T-helper 17 cell (primary cell): ENCODE measurements around the gene RPS16. TPM values are rescaled to one million over a fixed set of nuclear protein-coding genes. Genes with fewer than 3 reads are reported as not detected.

Source experiments
- ATAC-seq: fragments of 150-1000 bp; cut with Tn5 transposase; 2 replicates; pipeline ENCODE4 v1.10.0; 2021; ENCODE audit warnings: mild to moderate bottlenecking, moderate library complexity
- DNase-seq, 3 donors: peaks; one replicate each; pipeline versions ENCODE4 v3.0.0 to v3.0.0-alpha.2; 2020 to 2021
- H3K9me3 ChIP-seq: one replicate; pipeline ENCODE4 v1.7.0; 2013; ENCODE audit warnings: low read length, mild to moderate bottlenecking; ENCODE audit not compliant: control insufficient read depth, poor library complexity, severe bottlenecking
- H3K27ac Mint-ChIP-seq: one replicate; pipeline ENCODE4 v1.8.0; 2022; ENCODE audit warnings: mild to moderate bottlenecking, moderate library complexity, mixed read lengths
- H3K27me3 Mint-ChIP-seq: one replicate; pipeline ENCODE4 v1.8.0; 2022; ENCODE audit warnings: mixed read lengths
- H3K36me3 Mint-ChIP-seq: one replicate; pipeline ENCODE4 v1.8.0; 2022; ENCODE audit warnings: low read depth, mixed read lengths
- H3K4me1 Mint-ChIP-seq: one replicate; pipeline ENCODE4 v1.8.0; 2022; ENCODE audit warnings: mild to moderate bottlenecking, mixed read lengths
- H3K4me3 Mint-ChIP-seq: one replicate; pipeline ENCODE4 v1.8.0; 2022; ENCODE audit warnings: mild to moderate bottlenecking, moderate library complexity, mixed read lengths
- total RNA-seq, 4 donors: library from RNA in 2 of 4; stranded (reverse) in 2 of 4; gene quantifications; one replicate each; pipeline ENCODE4 v1.2.3 and lab custom pipeline; 2022 to 2026

RPS16 gene
- total RNA-seq, 2 donors from 2014 or later: 3,790 to 3,904 TPM

GRCh38 chr19:39403331-39404312, 32.1 kb downstream of the RPS16 start:
- no peaks in the 10 kb centered on the region for H3K27me3 Mint-ChIP-seq
- DNase-seq (peak; percentile 96 to 98 (median 97)), ATAC-seq (peak; percentile 52)
- H3K4me1 Mint-ChIP-seq: peaks cover 51% of the 10 kb centered on the region
- no peaks in the 10 kb centered on the region for H3K9me3 ChIP-seq
- peaks cover 12% of the 10 kb centered on the region for H3K36me3 Mint-ChIP-seq
- peak overlapping the region; percentile 99 for H3K27ac Mint-ChIP-seq
- H3K4me3 Mint-ChIP-seq: peak overlapping the region; percentile 89

GRCh38 chr19:39402346-39403300, 33.1 kb downstream of the RPS16 start:
- Mint-ChIP-seq H3K27ac (peak overlapping the region; percentile 99), H3K36me3 (peaks cover 3% of the 10 kb centered on the region), H3K27me3 (no peaks in the 10 kb centered on the region), H3K4me3 (peak overlapping the region; percentile 89), H3K4me1 (peaks cover 48% of the 10 kb centered on the region)
- ATAC-seq (peak; percentile 5), DNase-seq (peak; percentile 61 to 83 (median 76))
- H3K9me3 ChIP-seq: no peaks in the 10 kb centered on the region

- DNase-seq (peak; percentile 68 to 88 (median 74)), ATAC-seq (peak; percentile 63)
- H3K9me3 ChIP-seq: no peaks in the 10 kb centered on the region
- peak overlapping the region; percentile 99 for H3K27ac Mint-ChIP-seq
- H3K4me3 Mint-ChIP-seq: peak overlapping the region; percentile 89
- H3K27me3 Mint-ChIP-seq: no peaks in the 10 kb centered on the region
- peaks cover 3% of the 10 kb centered on the region for H3K36me3 Mint-ChIP-seq
- peaks cover 44% of the 10 kb centered on the region for H3K4me1 Mint-ChIP-seq
Measured at GRCh38 chr19:39401549-39402345, 34.0 kb downstream of the RPS16 start.

- no peaks in the 10 kb centered on the region for H3K9me3 ChIP-seq
- ATAC-seq (no peak), DNase-seq (no peak)
- peak overlapping the region; percentile 99 for H3K27ac Mint-ChIP-seq
- H3K36me3 Mint-ChIP-seq: peaks cover under 1% of the 10 kb centered on the region
- H3K4me3 Mint-ChIP-seq: peak overlapping the region; percentile 89
- peaks cover 40% of the 10 kb centered on the region for H3K4me1 Mint-ChIP-seq
- H3K27me3 Mint-ChIP-seq: no peaks in the 10 kb centered on the region
Measured at GRCh38 chr19:39401070-39401548, 34.6 kb downstream of the RPS16 start.

GRCh38 chr19:39400061-39400460, 35.7 kb downstream of the RPS16 start:
- ATAC-seq (no peak), DNase-seq (no peak)
- peaks cover 41% of the 10 kb centered on the region for H3K4me1 Mint-ChIP-seq
- H3K36me3 Mint-ChIP-seq: no peaks in the 10 kb centered on the region
- H3K27ac Mint-ChIP-seq: peak overlapping the region; percentile 99
- peak overlapping the region; percentile 41 for H3K4me3 Mint-ChIP-seq
- no peaks in the 10 kb centered on the region for H3K27me3 Mint-ChIP-seq
- no peaks in the 10 kb centered on the region for H3K9me3 ChIP-seq

- H3K4me1 Mint-ChIP-seq: peaks cover 45% of the 10 kb centered on the region
- ATAC-seq: no peak
- H3K36me3 Mint-ChIP-seq: no peaks in the 10 kb centered on the region
- H3K4me3 Mint-ChIP-seq: peak overlapping the region; percentile 41
- DNase-seq: no peak
- no peaks in the 10 kb centered on the region for H3K27me3 Mint-ChIP-seq
- peak overlapping the region; percentile 99 for H3K27ac Mint-ChIP-seq
- H3K9me3 ChIP-seq: no peaks in the 10 kb centered on the region
Measured at GRCh38 chr19:39399668-39400050, 36.1 kb downstream of the RPS16 start.

- Mint-ChIP-seq H3K27ac (peak overlapping the region; percentile 99), H3K4me1 (peaks cover 45% of the 10 kb centered on the region), H3K27me3 (no peaks in the 10 kb centered on the region), H3K36me3 (no peaks in the 10 kb centered on the region), H3K4me3 (peak overlapping the region; percentile 71)
- no peaks in the 10 kb centered on the region for H3K9me3 ChIP-seq
- no peak for ATAC-seq
- DNase-seq: no peak
Measured at GRCh38 chr19:39398297-39398864, 37.4 kb downstream of the RPS16 start.

- no peaks in the 10 kb centered on the region for H3K27me3 Mint-ChIP-seq
- ATAC-seq: peak; percentile 52
- H3K36me3 Mint-ChIP-seq: no peaks in the 10 kb centered on the region
- H3K4me3 Mint-ChIP-seq: peak overlapping the region; percentile 71
- peaks cover 43% of the 10 kb centered on the region for H3K4me1 Mint-ChIP-seq
- H3K9me3 ChIP-seq: no peaks in the 10 kb centered on the region
- H3K27ac Mint-ChIP-seq: peak overlapping the region; percentile 99
- peak; percentile 85 to 94 (median 89) for DNase-seq
Measured at GRCh38 chr19:39397360-39398296, 38.1 kb downstream of the RPS16 start.

GRCh38 chr19:39390751-39391437, 44.9 kb downstream of the RPS16 start, which contains the start of the genes MED29 and PAF1:
MED29 (plus strand) TSS chr19:39391378; CDS start chr19:39391423, 45 bp downstream.
PAF1 (minus strand) TSS chr19:39391106; CDS start chr19:39390864, 242 bp downstream.
- Mint-ChIP-seq H3K4me3 (peak within 1 kb of the TSS; percentile 98), H3K27ac (peak within 1 kb of the TSS; percentile 97), H3K4me1 (peaks cover 33% of the 10 kb centered on the region), H3K36me3 (peaks cover 8% of the 10 kb centered on the region), H3K27me3 (no peaks in the 10 kb centered on the region)
- ATAC-seq (peak; percentile 92), DNase-seq (peak; percentile 87 to 95 (median 88))
- no peaks in the 10 kb centered on the region for H3K9me3 ChIP-seq

GRCh38 chr19:39390451-39390750, 45.3 kb downstream of the RPS16 start:
- Mint-ChIP-seq H3K4me1 (peaks cover 33% of the 10 kb centered on the region), H3K27me3 (no peaks in the 10 kb centered on the region)
- ATAC-seq: no peak

More at GRCh38 chr19:39390451-39390750, 45.3 kb downstream of the RPS16 start:
- peaks cover 8% of the 10 kb centered on the region for H3K36me3 Mint-ChIP-seq
- H3K4me3 Mint-ChIP-seq: peak overlapping the region; percentile 98
- DNase-seq: peak in 2 of 3 donors; percentile 74 to 75
- peak overlapping the region; percentile 97 for H3K27ac Mint-ChIP-seq
- H3K9me3 ChIP-seq: no peaks in the 10 kb centered on the region
